ENCODE measurements around the gene CNOT6.

CNOT6 gene

GRCh38 chr5:180622910-180623309 is 128.7 kb downstream of the CNOT6 start:
- no peak for DNase-seq (ENCODE audit: low spot score)

- DNase-seq (ENCODE audit: low spot score) = no peak
These were observed 129.2 kb downstream of the CNOT6 start for GRCh38 chr5:180623411-180623834.

GRCh38 chr5:180623844-180624243 is 129.7 kb downstream of the CNOT6 start:
- DNase-seq (ENCODE audit: low spot score) = no peak

GRCh38 chr5:180624587-180624986 is 130.4 kb downstream of the CNOT6 start:
- DNase-seq (ENCODE audit: low spot score) = no peak

GRCh38 chr5:180625125-180625790 is 131.1 kb downstream of the CNOT6 start:
- no peak for DNase-seq (ENCODE audit: low spot score)

GRCh38 chr5:180625791-180626660 is 131.8 kb downstream of the CNOT6 start:
- no peak for DNase-seq (ENCODE audit: low spot score)

- DNase-seq (ENCODE audit: low spot score) = no peak
These were observed 132.6 kb downstream of the CNOT6 start for GRCh38 chr5:180626661-180627385.

- no peak for DNase-seq (ENCODE audit: low spot score)
These were observed 133.4 kb downstream of the CNOT6 start for GRCh38 chr5:180627386-180628120.
